NCI-H460 (cell line): Measurements from ENCODE around the gene COA1. TPM values are rescaled to one million over a fixed set of nuclear protein-coding genes. Genes with fewer than 3 reads are reported as not detected.
"Not testable (repeated sequence)": the region's sequence is repeated elsewhere in the genome, so short reads cannot be mapped to it uniquely, and the experiment has no call there.

Experiments used
- DNase-seq: peaks from one replicate; pipeline ENCODE4 v3.0.0-alpha.2; 2016; ENCODE audit warnings: low read depth; ENCODE audit errors: extremely low read depth
- total RNA-seq: library from RNA; depleted of rRNA; stranded (reverse); fragments of >200 nt; shearing (Covaris generic); gene quantifications from 2 replicates; pipeline ENCODE4 v1.2.3, GENCODE V29; 2014; rRNA removed

The COA1 gene
- total RNA-seq, 1 experiment from 2014 or later: 141 TPM

DNA sequence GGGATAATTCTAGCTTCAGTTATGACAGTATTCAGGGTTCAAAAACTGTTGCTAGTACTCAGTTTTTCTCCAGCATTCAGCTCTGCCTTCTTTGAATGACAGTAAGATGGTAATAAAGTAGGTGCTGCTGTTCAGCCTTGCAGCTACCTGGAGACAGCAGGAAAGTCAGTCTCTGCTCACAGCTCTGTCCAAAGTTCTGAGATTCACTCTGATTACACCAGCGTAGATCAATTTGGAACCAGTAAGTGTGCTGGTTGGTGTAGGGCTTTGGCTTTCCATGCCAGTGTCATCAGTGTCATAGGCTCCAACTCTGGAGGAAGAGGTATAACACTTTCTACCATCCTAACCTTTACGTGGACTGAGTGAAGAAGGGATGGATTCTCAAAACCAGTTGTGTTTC lies 120.2 kb downstream of the COA1 start:
- DNase-seq: no peak

DNA sequence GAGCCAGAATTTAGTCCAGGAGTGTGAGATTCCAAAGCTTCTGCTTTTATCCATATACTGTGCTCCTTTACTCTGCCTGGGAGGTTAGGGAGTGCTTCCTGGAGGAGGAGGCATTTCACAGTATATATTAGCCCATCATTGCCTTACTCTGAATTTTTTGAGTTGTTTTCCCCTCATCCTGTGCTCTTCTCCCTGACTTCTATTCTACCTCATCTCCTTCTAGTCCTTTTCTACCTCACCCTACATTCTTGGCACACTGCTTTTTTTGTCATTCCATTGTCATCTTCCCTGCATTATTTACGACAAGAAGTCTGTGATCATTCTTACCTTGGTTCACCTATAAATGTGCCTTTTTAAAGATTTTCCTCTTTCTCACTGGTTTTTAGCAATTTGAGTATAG lies 125.1 kb downstream of the COA1 start:
- no peak for DNase-seq

DNA sequence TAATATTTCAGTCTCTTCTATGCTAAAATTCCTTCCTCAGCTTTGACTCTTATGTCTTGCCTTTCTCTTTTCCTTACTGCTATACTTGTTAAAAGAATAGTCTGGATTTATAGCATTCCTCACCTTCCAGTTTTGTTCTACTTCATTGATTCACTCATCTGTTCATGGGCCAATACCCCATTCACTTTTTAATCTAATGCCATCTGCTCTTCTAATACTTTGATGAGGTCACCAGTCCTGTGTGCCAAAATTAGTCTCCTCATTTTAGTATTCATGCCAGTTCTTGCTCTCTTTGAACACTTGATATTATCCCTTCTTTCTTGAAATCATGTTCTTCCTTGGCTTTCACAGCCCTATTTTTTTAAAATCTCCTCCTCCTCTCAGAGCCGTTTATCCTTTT lies 127.1 kb downstream of the COA1 start:
- no peak for DNase-seq

DNA sequence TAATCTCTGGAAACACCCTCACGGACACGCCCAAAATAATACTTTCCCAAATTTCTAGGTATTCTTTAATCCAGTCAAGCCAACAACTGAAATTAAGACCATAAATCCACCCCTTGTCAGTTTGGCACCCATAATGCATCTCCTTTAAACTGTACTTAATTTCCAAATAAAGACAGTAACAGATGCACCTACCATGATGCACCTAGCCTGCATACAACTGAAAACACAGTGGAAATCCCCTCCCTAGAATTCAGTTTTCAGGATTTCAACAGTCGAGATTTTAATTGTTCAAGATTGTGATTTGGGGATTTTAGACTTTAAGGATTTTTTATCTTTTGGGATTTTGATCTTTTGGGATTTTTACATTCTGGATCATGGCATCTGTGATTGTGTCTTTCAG lies 129.3 kb downstream of the COA1 start:
- DNase-seq: no peak

DNA sequence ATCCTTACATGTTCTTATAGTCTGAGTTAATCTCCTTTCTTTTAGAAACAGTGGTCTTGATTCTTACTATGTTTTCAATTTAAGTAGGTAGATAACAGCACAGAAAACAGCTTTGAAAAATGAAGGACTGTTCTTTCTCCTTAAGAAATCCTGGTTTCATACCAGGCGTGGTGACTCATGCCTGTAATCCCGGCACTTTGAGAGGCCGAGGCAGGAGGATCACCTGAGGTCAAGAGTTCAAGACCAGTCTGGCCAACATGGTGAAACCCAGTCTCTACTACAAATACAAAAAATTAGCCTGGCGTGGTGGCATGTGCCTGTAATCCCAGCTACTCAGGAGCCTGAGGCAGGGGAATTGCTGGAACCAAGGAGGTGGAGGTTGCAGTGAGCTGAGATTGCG lies 132.9 kb downstream of the COA1 start:
- DNase-seq: not testable (repeated sequence)

DNA sequence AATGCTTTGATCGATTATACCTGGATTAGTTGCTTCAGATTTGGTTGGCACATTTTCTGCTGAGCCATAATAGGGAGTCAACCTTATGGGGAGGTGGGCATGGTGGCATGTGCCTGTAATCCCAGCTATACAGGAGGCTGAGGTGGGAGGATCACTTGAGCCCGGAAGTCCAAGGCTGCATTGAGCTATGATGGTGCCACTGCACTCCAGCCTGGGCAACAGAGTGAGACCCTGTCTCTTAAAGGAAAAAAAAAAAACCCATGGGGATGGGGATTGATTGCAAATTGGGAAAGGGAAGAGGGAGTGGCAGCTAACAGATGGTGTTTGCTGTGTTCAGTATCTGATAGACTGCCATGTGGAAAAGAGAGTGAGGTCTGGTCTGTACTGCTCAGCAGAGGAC lies 135.3 kb downstream of the COA1 start:
- no peak for DNase-seq

DNA sequence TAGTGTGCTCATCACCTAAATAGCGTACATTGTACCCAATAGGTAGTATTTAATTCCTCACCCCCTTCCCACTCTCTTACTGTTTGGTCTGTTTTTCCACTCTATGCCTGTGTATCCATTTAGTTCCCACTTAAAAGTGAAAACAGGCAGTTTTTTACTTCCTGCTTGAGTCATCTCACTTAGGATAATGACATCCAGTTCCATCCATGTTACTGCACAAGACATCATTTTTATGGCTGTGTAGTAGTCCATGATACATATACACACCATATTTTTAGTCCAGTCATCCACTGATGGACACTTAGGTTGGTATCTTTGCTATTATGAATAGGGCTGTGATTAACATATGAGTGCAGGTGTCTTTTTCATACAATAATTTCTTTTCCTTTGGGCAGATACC lies 136.3 kb downstream of the COA1 start:
- no peak for DNase-seq

DNA sequence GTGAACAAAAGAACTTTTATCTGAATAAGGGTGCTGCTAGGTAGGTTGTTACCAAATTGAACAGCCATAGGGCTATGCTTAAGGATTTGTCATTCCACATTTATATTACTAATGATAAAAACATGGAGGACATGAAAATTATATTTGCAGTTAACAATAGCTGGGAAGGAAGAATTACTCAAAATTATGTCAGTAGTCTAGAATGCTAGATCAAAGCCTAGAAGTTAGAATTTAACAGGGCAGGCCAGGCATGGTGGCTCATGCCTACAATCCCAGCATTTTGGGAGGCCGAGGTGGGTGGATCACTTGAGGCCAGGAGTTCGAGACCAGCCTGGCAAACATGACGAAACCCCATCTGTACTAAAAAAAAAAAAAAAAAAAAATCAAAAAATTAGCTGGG lies 137.0 kb downstream of the COA1 start:
- no peak for DNase-seq

DNA sequence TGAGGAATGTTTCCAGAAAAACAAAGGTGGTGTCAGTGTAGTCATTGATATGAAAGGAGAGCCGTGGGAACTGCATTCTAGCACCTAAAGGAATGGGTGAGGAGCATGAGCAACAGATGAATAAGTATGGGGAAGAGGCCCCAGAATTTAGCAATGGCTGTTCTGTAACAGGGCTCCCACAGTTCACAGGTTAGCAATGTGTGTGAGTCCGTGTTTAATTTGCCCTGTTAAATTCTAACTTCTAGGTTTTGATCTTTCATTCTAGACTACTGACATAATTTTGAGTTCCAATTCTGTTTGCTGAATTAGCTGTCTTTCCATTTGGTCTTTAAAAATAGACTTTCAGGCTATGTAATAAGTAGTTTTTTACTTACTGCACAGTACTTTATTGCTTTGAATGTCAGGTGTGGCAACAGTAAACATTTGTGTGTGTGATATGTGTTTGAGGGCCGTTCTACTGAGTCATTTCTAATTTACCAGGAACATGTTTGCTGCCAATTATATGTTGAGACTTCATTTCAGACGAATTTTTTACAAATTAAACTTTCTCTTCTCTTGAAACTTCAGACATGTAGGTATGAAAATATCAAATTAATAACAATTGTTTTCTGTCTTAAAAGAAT lies 137.7 kb downstream of the COA1 start:
- peak; percentile 33 for DNase-seq

DNA sequence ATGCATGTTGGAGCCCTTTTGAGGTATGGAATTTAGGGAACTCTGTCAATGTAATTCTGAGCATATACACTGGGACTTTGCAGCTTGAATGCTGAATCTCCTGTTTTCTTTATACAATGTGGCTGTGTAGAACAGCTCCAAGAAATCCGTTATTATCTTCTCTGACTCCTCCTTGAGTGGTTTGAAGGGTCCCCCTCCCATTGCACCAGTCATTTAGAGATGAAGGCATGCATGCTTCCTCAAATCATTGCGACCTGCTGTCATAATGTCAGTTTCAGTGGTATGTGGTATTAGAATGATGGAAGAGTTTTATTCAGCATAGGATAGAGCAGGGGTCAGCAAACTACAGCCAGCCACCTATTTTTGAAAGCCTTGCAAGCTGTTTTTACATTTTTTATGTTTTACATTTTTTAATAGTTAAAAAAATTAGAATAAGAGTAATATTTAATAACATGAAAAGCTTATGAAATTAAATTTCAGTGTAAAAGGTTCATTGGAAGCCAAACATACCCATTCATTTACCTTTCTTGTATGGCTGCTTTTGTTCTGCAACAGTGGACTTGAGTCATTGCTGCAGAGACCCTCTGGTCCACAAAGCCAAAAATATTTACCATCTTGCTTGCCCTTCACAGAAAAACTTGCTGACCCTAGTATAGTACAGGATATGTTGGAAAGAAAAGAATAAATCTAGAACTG lies 138.3 kb downstream of the COA1 start:
- DNase-seq: no peak

DNA sequence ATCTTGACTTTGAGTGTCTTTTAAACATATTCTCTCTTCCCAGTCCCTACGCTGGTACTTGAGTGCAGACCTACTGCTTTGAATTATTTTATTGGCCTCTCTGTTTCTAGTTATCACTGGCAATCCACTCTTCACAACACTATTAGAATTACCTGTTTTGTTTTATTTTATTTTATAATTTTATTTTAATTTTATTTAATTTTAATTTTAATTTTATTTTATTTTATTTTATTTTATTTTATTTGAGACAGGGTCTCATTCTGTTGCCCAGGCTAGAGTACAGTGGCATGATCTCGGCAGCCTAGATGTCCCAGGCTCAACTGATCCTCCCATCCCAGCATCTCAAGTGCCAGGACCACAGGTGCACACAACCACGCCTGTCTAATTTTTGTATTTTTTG lies 139.6 kb downstream of the COA1 start:
- no peak for DNase-seq

Other genes with a start within 250 kb of the COA1 start
- 57.8 and 61.6 TPM in 2 replicates for gene STK17A, start 146.4 kb downstream of the COA1 start, total RNA-seq
- gene BLVRA, start 29.2 kb upstream of the COA1 start, total RNA-seq: 68.1 and 85.1 TPM in 2 replicates
- gene MRPS24, start 140.0 kb upstream of the COA1 start, total RNA-seq: 106 and 123 TPM in 2 replicates
- gene URGCP, start 177.1 kb upstream of the COA1 start, total RNA-seq: 24.0 and 25.3 TPM in 2 replicates
- 13.9 and 18.3 TPM in 2 replicates for gene UBE2D4, start 196.9 kb upstream of the COA1 start, total RNA-seq